ENCODE measurements around the gene IFNL3.

- TF ChIP-seq CTCF (conservative IDR thresholded peaks at IDR 0.05; ENCODE audit: low read depth, low read length) (no peak), EZH2phosphoT487 (IDR thresholded peaks at IDR 0.05; ENCODE audit: borderline replicate concordance, low read length) (no peak), EZH2 (IDR thresholded peaks at IDR 0.05; ENCODE audit: low read length, unreplicated experiment) (no peak)
These were observed 6.6 kb downstream of the IFNL3 start for GRCh38 chr19:39238209-39238608.

Data from PC-3 (cell line).